ENCODE results near the gene DNAH8. TPM values are rescaled to one million over a fixed set of nuclear protein-coding genes. Genes with fewer than 3 reads are reported as not detected.
"Not testable (repeated sequence)": the region's sequence is repeated elsewhere in the genome, so short reads cannot be mapped to it uniquely, and the experiment has no call there.

The DNAH8 gene
- total RNA-seq, 1 donor from 2014 or later, result 0.89 TPM

DNA sequence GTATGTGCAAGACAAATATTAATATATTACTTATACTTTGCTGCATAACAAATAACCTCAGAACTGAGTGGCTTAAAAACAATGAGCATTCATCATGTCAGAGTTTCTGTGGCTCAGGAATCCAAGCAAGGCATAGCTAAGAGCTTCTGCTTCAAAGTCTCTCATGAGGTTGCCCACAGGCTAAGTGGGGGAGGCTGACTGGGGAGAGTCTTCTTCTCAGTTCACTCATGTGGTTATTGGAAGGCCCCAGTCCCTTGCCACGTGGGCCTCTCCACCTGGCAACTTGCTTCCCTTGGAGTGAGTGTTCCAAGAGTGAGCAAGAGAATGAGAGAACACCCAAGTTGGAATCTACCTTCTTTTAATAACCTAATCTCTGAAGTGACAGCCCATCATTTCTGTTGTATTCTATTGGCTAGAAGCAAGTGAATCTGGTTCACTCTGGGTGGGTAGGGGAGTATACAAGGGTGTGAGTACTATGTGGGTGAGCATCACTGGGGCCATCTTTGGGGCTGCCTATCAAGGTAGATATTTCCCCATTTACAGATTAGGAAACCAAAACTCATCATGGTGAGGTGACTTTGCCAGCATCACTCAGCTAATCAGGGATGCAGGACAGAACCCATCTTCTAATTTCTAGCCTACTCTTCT lies 36.0 kb downstream of the DNAH8 start:
- no peak for DNase-seq

- no peak for DNase-seq
Observed at GRCh38 chr6:38753707-38754106, 38.6 kb downstream of the DNAH8 start.

DNA sequence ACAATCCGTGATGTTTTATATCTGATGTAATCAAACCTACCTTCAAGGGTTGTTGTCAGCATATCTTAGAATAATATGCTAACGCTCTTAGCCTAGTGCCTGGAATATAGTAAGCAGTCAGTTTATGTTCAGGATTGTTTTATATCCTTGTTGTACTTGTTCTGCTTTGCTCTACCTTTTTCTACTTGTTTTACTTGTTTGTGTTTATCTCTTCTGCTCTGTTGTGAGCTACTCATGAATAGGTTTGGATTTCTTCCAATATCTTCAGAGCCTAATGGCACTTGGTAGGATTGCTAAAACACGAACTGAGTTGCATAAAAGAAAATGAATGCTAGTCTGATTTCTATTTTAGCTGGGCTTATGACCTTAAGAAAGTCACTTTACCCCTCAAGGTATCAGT lies 40.1 kb downstream of the DNAH8 start:
- DNase-seq, result no peak

DNA sequence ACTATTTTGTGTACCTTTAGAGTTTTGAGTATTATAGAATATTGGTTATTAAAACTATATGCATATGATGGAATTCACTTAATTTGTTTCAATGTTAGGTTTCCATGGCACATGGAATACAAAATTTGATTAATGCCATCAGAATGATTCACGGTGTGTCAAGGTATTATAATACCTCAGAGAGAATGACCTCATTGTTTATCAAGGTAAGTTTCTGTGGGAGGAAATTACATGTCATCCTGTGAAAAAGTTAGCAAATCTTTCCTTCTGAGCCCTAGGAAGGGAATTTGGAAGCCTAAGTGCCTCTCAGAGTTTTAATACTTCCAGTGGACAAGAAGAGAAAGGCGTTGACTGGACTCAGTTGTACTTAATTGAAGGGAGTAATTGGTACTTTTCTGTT lies 40.8 kb downstream of the DNAH8 start:
- no peak for DNase-seq

DNA sequence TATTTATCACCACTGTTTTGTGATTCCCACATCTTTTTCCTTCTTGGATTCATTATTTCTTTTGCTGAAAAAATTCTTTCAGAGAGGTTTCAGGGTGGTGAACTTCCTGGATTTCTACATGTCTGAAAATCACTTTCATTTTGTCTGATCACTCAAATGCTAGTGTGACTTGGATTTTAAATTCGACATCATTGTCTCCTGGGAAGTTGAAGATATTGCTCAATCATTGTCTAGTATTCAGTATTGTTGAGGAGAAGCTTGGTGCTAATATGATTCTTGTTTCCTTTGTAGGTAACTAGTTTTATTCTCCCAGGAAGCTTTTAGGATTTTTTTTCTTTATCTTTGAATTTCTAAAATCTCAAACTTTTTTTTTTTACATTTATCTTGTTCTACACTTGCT lies 45.0 kb downstream of the DNAH8 start:
- no peak for DNase-seq

- DNase-seq, result no peak
Observed at GRCh38 chr6:38762848-38763247, 47.7 kb downstream of the DNAH8 start.

DNA sequence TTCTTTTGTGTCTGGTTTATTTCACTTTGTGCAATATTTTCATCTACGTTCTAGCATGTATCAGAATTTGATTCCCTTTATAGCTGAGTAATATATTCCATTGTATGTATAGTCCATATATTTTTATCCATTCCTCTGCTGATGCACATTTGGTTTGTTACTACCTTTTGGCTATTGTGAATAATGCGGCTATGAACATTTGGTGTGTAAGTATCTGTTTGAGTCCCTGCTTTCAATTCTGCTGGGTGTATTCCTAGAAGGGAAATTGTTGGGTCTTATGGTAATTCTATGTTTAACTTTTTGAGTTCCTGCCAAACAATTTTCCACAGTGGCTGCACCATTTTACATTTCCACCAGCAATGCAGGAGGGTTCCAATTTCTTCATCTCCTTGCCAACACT lies 52.4 kb downstream of the DNAH8 start:
- DNase-seq, result no peak

DNA sequence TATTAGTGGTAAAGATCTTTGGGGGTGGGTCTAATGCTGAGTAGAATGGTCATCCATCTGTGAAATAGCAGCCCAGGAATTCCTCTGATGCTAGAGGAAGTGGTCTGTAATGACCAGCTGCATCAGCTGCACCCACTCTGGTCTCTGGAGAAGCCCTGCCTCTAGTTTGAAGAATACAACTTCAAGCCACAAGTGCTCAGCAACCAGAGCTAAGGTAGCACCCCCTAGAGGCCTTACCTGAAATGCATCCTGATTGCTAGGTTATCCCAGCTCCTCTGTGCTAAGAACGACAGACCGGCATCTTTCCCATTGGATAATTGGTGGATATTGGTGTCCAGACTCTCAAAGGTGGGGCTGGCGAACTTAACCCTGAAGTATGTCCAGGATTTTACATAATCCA lies 58.2 kb downstream of the DNAH8 start:
- no peak for DNase-seq

DNA sequence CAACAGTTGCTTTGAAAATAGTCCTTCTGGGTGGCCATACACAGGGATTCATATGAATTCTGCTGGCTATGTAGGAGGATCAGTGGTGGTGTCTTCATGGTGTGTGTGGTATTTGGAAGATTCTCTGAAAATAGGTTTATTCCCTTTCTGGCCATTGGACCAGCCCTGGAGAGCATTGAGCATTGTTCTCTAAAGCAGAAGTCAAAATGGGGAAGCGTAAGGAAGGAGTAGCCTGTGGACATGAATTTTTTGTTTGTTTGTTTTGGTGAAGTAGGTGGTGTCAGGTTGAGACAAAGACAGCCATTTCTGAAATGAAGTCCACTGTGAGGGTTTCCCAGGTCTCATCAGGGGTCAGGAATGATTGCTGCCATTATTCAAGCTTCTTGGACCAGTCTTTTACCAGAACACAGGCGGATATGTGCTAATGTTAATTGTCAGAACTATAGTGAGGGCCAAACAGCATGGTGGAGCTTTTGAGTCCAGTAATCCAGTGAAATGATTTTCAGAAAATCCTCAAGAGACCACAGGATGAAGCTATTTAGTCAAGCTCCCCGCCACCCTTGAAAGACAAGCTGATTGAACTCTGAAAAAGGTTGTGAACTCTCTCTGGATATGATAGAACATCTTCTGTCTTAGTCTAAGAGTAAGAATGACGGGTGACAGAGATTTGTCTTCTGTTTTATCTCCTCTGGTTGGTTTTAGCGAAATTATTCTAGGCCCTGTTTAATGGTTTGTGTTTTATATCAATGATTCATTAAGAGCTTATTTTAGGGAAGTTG lies 60.0 kb downstream of the DNAH8 start:
- DNase-seq, result no peak

DNA sequence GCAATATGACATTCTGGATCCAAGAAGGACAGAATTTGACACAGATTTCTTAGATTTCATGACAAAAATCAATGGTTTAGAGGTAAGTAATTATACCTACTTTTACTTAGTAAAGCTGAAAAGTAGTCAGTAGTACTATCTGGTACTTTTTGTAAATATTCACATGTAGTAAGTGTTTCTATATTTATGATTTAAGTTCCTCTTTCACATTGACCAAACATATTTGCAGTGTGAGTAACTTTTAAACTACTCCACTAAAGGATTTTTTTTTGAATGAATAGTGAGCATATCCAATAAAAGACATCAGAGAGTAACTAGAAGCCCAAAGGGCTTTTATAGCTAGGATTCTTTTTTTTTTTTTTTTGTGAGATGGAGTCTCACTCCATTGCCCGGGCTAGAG lies 60.8 kb downstream of the DNAH8 start:
- DNase-seq, result no peak

- DNase-seq, result no peak
Observed at GRCh38 chr6:38776515-38776914, 61.4 kb downstream of the DNAH8 start.

DNA sequence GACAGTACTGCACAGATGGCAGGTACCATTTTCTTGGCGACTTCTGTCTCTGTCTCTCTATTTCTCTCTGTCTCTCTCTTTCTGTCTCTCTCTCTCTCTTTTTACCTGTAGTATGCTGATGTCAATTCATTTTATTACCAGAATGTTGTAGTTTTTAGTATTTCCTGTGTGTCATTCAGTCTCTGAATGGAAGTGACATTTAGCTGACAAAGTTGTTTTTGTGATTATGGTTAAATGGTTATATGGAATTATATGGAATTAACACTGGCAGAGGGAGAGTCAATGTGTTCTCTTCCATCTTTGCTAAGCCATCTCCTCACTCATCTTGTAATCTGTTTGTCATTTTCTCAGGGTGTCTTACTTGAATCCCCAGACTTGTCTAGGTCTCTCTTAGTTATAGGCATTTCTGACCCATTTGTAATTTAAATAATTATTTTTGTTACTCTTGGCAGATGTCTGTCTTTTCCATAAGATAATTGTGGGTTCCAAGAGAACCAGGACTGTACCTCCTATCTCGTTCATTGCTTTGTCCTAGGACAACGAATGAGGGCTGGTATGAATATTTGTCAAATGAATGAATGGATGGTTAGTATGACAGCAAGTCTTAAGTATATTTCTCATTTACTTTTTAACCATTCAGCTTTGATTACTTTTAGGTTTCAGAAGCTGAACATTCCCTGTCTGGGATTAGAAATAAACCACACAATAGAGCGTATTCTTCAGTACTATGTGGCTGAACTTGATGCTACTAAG lies 64.4 kb downstream of the DNAH8 start:
- DNase-seq, result no peak

DNA sequence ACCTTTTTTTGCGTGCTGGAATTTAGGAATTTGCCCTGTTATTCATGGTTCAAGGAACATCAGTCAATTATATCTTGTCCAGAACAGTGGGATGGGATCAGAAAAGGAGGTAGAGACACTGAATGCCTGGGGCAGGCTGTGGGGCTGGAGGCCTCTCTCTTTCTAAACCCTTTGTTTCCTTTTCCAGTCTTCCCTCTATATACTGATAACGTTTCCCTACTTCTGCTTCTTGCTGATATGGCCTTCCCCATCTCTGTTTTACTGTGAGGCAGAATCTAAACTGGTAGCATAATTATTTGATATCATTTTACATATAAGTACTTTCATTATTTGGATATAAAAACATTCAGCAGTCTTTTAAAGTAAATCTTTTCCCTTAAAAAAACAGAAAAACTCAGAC lies 67.5 kb downstream of the DNAH8 start:
- no peak for DNase-seq

GRCh38 chr6:38783443-38784228 lies 68.5 kb downstream of the DNAH8 start:
- no peak for DNase-seq

- DNase-seq, result no peak
Observed at GRCh38 chr6:38784506-38785235, 69.6 kb downstream of the DNAH8 start.

GRCh38 chr6:38786486-38786885 lies 71.4 kb downstream of the DNAH8 start:
- no peak for DNase-seq

- no peak for DNase-seq
Observed at GRCh38 chr6:38789256-38789655, 74.1 kb downstream of the DNAH8 start.

DNA sequence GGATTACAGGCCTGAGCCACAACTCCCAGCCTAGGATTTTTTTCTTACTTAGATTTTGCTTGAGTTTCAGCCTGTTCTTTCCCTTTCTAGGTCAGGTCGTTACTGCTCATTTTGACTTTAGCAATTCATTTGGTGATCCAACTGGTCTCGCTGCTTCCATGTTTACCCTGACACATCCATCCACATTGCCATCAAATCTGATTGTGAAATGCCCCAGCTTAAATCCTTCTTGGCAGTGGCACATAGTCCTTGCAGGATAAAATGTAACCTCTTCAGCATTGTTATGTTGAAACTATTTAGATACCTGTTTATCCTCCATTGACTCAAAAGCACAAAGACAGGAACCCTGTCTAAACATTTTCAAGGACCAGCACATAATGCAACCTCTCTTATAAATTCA lies 77.2 kb downstream of the DNAH8 start:
- DNase-seq, result no peak

DNA sequence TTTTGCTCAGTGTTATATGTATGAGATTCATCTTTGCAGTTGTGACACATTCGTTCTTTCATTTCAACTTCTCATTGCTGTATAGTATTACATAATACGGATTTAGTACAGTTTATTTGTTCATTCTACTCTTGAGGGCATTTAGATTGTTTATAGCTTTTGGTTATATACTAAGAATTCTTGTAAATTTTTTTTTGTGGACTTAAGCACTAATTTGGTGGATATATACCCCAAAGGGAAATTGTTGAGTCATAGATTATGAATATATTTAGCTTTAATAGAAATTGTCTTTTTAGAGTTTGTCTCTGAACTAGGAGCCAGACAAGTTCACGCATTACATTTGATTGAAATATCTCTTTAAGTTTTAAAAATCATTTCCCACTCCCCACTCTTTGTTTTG lies 79.6 kb downstream of the DNAH8 start:
- DNase-seq, result no peak

DNA sequence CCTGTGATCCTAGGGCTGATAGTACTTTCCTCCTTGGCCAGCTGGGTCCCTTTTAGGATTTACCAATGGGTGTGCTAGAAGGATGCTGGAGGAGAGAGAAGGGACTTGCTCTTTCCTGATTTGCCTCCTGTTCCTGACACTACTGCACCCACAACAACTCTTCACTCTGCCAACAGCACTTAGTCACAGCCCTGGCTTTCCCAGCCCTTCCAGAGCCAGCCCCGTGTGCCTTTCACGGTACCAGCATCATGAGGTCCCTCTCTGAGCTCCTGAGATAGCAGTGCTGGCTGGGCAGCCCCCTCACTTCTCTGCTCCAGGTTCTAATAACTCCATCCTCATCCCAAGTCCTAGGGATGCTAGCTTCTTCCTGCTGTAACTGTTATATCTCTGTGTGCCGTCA lies 80.9 kb downstream of the DNAH8 start:
- DNase-seq, result no peak

- DNase-seq, result not testable (repeated sequence)
Observed at GRCh38 chr6:38796437-38796836, 81.3 kb downstream of the DNAH8 start.

DNA sequence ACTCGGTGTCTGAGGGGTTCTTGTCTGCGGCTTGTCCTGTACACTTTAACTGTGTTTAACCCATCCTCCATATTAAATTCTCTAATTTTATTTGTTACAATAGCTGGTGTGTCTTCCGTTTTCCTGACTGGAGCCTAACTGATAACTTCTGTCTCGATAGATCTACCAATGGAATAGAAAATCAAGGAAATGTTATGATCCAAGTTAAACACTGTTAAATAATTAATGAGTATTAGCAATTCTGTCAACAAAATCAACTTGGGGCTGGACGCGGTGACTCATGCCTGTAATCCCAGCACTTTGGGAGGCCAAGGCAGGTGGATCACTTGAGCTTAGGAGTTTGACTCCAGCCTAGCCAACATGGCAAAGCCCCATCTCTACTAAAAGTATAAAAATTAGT lies 81.7 kb downstream of the DNAH8 start:
- DNase-seq, result no peak
